Pancreas (tissue), 10 donors: ENCODE data around the gene PIN4. TPM values are rescaled to one million over a fixed set of nuclear protein-coding genes. Genes with fewer than 3 reads are reported as not detected.

Source experiments
- ATAC-seq, 4 donors: fragments of 200-7000 bp; cut with Tn5 transposase; one replicate each; pipeline versions ENCODE4 v1.8.0 to v1.9.1; 2020; ENCODE audit warnings: mild to moderate bottlenecking in 4 of 4, moderate library complexity in 4 of 4
- DNase-seq, 6 donors: peaks; one replicate each; pipeline ENCODE4 v3.0.0-alpha.2; 2020
- FAIRE-seq: peaks from 2 replicates; lab custom pipeline; 2012; peaks lifted over from hg19 to GRCh38; lab: Jason Lieb, UNC
- H3K27ac ChIP-seq, 4 donors: fragments of 200-600 bp; sonication (generic); 1 replicate in 3 of 4; 2 replicates in 1 of 4; pipeline versions ENCODE4 v1.5.0 to v1.8.0; 2020
- H3K27me3 ChIP-seq, 4 donors: fragments of 200-600 bp; one replicate each; pipeline ENCODE4 v1.8.0; 2021
- H3K36me3 ChIP-seq, 3 donors: fragments of 200-600 bp; sonication (generic) in 1 of 3; one replicate each; pipeline versions ENCODE4 v1.5.0 to v1.8.0; 2020 to 2021
- H3K4me1 ChIP-seq, 3 donors: fragments of 200-600 bp; one replicate each; pipeline ENCODE4 v1.8.0; 2021
- H3K4me3 ChIP-seq, 4 donors: fragments of 200-600 bp; sonication (generic) in 2 of 4; one replicate each; pipeline versions ENCODE4 v1.5.0 to v1.8.0; 2020 to 2021
- H3K9me3 ChIP-seq, 4 donors: fragments of 200-600 bp; one replicate each; pipeline ENCODE4 v1.8.0; 2021
- CTCF ChIP-seq, 4 donors: fragments of 200-600 bp; sonication (generic) in 3 of 4; IDR thresholded peaks; one replicate each; pipeline versions ENCODE4 v1.5.0 to v1.8.0; 2021; ENCODE audit warnings: antibody characterized with exemption in 4 of 4
- WGBS, 2 donors: extraction: QIAGEN DNeasy Blood & Tissue Kit; methylation state at CpG; one replicate each; pipeline ENCODE4 v1.1.7; 2013; 5-methylcytosine and 5-hydroxymethylcytosine counted together
- intact Hi-C, 3 donors: fragments of 100-400 bp; cut with DNase I; formaldehyde crosslinking; loops; one replicate each; pipeline versions ENCODE4 v1.11.1 to v1.14.2; 2022
- polyA plus RNA-seq, 2 donors: library from polyadenylated mRNA; stranded (reverse); fragments of 200-250 nt; gene quantifications; one replicate each; pipeline ENCODE4 v1.2.3, GENCODE V29; 2013
- total RNA-seq, 6 donors: library from RNA; stranded (reverse); fragmentation: NEBNext Ultra II Directional in 4 of 6; extraction: Animal tissue kit (Norgen Biotek cat#: 25700) in 4 of 6; gene quantifications; one replicate each; pipeline versions ENCODE4 v1.2.1 to v1.2.4, GENCODE V29; 2021 to 2023
- donor health status: healthy with polysubstance abuse.
- donor health status: DM: no; HTN: no; CAD: no; lungs with moderate emphysema.
- donor health status: DM: no; HTN: no; CAD: no.
- donor health status: control.
- donor health status: control.
- donor health status: Bipolar disorder and iron deficiency.
- donor health status: DM: yes; HTN: yes; CAD: no.
- donor health status: DM: no; HTN: no; CAD: no.
- donor health status: DM: no; HTN: no; CAD: no.
- donor health status: DM: yes; HTN: yes; CAD: no.

The PIN4 gene
- total and polyA plus RNA-seq, 8 donors, result 3.6 to 13.4 (median 4.2) TPM

GRCh38 chrX:72182924-72183323 lies 1.4 kb downstream of the PIN4 start:
- no peak overlapping the region for H3K4me3 ChIP-seq
- FAIRE-seq (no peak), ATAC-seq (no peak), DNase-seq (no peak)
- H3K27me3 ChIP-seq, result peaks cover 0 to 5% (median 0%) of the 10 kb centered on the region in 4 donors
- no peak for TF ChIP-seq CTCF (IDR thresholded peaks at IDR 0.05)
- 67 to 74% methylated on average over 2 of the region's 2 CpGs for WGBS, 2 donors
- no peaks in the 10 kb centered on the region for H3K36me3 ChIP-seq
- H3K4me1 ChIP-seq, result peaks cover 0 to 4% (median 0%) of the 10 kb centered on the region in 3 donors
- H3K27ac ChIP-seq, result no peak overlapping the region
- no peaks in the 10 kb centered on the region for H3K9me3 ChIP-seq
- intact Hi-C loops, result no loop called here

GRCh38 chrX:72201836-72202536 lies 20.4 kb downstream of the PIN4 start:
- no peaks in the 10 kb centered on the region for H3K36me3 ChIP-seq
- WGBS, 2 donors, result 81 to 91% methylated on average over 7 of the region's 7 CpGs
- TF ChIP-seq CTCF (IDR thresholded peaks at IDR 0.05), result no peak
- H3K9me3 ChIP-seq, result no peaks in the 10 kb centered on the region
- intact Hi-C loops, result no loop called here
- H3K4me1 ChIP-seq, result no peaks in the 10 kb centered on the region
- no peak overlapping the region for H3K4me3 ChIP-seq
- H3K27me3 ChIP-seq, result no peaks in the 10 kb centered on the region
- FAIRE-seq (no peak), DNase-seq (no peak), ATAC-seq (no peak)
- H3K27ac ChIP-seq, result no peak overlapping the region

- Histone ChIP-seq H3K27me3 (no peaks in the 10 kb centered on the region), H3K36me3 (no peaks in the 10 kb centered on the region), H3K27ac (no peak overlapping the region), H3K4me3 (no peak overlapping the region), H3K4me1 (no peaks in the 10 kb centered on the region), H3K9me3 (no peaks in the 10 kb centered on the region)
- no peak for ATAC-seq
- no peak for FAIRE-seq
- DNase-seq, result no peak
- intact Hi-C loops, result no loop called here
- no peak for TF ChIP-seq CTCF (IDR thresholded peaks at IDR 0.05)
- WGBS, 2 donors, result 45 to 67% methylated on average over 4 of the region's 4 CpGs
These were observed 21.3 kb downstream of the PIN4 start for GRCh38 chrX:72202792-72203401.

DNA sequence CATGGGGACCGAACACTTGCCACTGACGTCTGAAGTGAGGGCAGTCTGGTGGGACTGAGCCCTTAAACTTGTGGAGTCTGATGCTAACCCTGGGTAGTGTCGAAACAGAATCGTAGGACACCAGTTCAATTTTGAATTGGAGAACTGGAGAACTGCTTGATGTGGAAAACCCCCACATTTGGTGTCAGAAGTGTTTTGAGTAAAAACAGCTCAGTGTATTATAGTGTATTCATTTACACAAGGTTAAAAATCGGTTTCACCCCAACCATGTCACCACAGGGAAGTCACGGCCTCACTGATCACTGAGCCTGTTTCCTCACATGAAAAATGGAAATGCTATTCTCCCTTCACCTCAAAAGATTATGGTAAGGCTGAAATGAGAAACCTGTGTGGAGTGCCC lies 21.9 kb downstream of the PIN4 start:
- no peak for FAIRE-seq
- Histone ChIP-seq H3K36me3 (no peaks in the 10 kb centered on the region), H3K4me3 (no peak overlapping the region), H3K27me3 (no peaks in the 10 kb centered on the region), H3K27ac (no peak overlapping the region), H3K9me3 (no peaks in the 10 kb centered on the region), H3K4me1 (no peaks in the 10 kb centered on the region)
- intact Hi-C loops, result no loop called here
- no peak for ATAC-seq
- DNase-seq, result no peak
- TF ChIP-seq CTCF (IDR thresholded peaks at IDR 0.05), result no peak
- WGBS, 2 donors, result 66 to 89% methylated on average over 6 of the region's 6 CpGs

DNA sequence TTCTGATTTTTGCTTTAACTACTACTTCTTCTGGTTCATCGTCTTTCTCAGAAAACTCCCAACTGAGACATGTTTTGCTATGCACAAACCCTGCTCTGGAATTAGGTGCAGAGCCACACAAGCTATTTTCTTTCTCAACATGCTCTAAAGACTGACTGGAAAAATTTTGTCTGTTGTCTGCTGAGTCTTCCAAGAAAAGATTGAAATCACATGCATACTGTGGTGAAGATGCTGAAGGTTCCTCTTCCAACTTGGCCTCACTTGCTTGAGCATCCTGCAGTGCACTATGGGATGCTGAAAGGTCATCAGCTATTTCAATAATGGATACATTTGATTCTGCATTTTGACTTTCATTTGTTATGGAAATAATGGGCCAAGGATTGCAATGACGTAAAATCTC lies 24.1 kb downstream of the PIN4 start:
- Histone ChIP-seq H3K27me3 (no peaks in the 10 kb centered on the region), H3K9me3 (no peaks in the 10 kb centered on the region), H3K36me3 (no peaks in the 10 kb centered on the region), H3K4me1 (no peaks in the 10 kb centered on the region), H3K27ac (no peak overlapping the region), H3K4me3 (no peak overlapping the region)
- FAIRE-seq, result no peak
- no peak for DNase-seq
- WGBS, 2 donors, result 75 to 94% methylated on average over 2 of the region's 2 CpGs
- no peak for ATAC-seq
- no peak for TF ChIP-seq CTCF (IDR thresholded peaks at IDR 0.05)
- intact Hi-C loops, result no loop called here
